ENCODE measurements around the gene DNPH1.

DNA sequence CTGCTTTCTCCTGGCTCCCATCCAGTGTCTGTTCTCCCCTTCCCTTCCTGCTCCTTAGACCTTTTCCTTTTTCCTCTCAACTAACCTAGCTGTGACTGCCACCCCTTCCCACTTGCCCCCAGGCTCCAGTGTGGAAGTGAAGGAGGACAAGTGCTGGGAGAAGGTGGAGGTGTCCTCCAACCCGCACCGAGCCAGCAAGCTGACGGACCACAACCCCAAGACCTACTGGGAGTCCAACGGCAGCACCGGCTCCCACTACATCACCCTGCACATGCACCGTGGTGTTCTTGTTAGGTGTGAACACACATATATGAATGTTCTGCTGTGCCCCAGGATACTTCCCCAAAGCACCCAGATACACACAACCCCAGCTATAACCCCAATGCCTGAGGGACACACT, 28.7 kb downstream of the DNPH1 start:
- TF ChIP-seq, protein P1, sequence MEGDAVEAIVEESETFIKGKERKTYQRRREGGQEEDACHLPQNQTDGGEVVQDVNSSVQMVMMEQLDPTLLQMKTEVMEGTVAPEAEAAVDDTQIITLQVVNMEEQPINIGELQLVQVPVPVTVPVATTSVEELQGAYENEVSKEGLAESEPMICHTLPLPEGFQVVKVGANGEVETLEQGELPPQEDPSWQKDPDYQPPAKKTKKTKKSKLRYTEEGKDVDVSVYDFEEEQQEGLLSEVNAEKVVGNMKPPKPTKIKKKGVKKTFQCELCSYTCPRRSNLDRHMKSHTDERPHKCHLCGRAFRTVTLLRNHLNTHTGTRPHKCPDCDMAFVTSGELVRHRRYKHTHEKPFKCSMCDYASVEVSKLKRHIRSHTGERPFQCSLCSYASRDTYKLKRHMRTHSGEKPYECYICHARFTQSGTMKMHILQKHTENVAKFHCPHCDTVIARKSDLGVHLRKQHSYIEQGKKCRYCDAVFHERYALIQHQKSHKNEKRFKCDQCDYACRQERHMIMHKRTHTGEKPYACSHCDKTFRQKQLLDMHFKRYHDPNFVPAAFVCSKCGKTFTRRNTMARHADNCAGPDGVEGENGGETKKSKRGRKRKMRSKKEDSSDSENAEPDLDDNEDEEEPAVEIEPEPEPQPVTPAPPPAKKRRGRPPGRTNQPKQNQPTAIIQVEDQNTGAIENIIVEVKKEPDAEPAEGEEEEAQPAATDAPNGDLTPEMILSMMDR (IDR thresholded peaks at IDR 0.05) = no peak
- TF ChIP-seq EP300 (IDR thresholded peaks at IDR 0.05; ENCODE audit: low read depth) = no peak
- TF ChIP-seq POLR2A (IDR thresholded peaks at IDR 0.05) = no peak

Measured in transverse colon (tissue), 3 donors.